Eye (tissue), 1 donor: ENCODE data around the gene RAB28.

ENCODE experiments used
- DNase-seq: peaks from one replicate; pipeline ENCODE4 v3.0.0-alpha.2; 2015

Gene RAB28

DNA sequence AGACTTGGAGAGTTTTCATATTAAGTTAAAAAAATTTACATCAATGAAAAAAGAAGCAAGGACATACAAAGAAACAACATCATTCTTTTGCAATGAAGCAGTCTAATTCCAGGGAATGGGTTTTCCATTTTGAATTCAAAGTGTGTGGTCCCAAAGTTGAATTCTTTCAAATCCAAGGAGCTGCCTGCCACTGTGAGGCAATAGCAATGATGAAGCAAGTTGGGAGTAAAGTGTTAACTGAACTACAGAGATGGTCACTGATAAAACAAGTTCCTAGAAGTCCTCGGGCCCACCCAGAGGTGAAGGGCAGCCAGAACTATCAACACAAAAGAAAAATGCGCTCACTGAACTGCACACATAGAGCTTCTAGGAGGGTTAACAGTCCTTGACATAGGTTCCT, 115.9 kb downstream of the RAB28 start:
- no peak for DNase-seq

DNA sequence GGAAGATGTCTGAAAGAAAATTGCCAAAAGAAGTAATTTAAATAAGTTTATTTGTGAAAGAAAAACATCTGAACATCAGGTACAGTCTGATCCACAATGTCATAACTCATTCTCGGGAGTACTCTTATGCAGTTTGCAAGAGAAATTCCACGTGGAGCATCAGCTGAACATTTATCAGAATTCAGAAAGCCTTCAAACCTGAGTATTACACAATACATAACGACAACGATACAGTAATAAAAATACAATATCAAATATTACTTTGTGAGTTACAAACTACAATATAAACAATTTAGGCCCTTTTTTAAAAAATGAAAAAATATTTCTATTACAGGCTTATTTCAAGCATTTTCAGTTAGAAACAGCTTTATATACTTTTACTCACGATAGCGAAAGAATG, 116.4 kb downstream of the RAB28 start:
- DNase-seq, result no peak

DNA sequence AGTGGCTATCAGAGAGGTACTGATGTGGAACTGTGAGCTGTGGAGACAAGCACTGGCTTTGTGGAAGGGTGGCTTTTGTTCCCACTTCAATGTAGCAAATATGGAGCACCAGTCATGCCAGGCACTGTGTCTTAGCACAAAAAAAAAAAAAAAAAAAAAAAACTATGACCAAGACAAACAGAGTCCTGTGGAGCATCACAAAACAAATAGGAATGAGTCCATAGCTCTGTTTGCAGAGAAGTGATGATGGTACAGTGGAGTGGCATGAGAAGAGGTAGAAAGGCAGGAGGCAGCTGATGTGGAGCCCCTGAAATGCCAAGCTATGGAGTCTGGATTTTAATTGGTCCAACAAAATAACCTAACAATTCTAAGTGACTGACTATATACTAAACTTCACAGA, 116.9 kb downstream of the RAB28 start:
- no peak for DNase-seq

DNA sequence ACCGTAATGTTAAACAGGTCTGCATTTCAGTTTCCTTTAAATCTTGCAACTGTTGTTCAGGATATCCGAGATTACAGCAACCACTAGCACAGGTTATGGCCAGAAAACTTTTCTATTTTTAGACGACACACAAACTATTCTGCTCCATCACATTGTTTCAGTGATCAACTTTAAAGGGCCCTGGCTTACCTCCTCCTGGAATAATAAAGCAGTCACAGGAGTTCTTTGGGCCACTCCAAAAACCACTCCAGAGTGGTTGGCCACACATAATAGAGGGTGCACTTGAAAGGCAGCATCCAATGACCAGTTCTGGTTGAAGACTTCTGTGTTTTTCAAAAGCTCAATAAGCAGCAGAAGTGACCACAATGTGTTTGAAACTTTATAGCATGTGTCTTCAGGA, 118.9 kb downstream of the RAB28 start:
- DNase-seq, result no peak

DNA sequence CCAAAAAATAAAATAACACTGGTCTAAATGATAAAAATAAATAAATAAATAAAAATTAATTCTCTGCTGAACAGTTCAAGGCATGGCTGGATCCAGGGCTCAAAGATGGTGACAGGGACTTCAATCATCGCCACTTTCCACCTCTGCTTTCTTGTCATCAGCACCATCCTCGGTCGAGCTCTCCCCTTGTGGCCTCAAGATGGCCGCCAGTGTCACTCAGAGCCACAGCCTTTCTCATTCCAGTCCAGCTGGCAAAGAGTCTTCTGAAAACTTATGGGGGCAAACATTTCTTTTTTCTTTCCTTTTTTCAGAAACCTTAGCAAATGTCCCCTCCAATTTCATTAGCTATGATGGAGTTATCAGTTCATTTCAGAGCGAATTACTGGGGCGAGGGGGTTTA, 119.5 kb downstream of the RAB28 start:
- no peak for DNase-seq

DNA sequence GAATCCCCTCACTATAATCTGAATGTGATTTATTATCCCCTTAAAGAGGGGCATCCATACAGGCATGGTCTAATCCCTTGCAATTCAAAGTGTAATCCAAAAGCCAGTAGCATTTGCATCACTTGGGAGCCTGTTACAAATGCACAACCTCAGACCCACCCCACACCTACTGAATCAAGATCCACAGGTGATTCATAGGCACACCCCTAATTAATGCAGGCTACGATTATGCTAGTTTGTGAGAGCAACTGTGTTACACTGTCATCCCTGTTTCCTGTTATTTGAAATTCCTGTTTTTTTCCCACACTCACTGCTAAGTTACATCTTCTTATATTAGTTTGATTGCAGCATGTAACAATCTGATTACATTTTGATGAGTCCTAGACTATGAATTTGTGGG, 120.0 kb downstream of the RAB28 start:
- DNase-seq, result no peak

DNA sequence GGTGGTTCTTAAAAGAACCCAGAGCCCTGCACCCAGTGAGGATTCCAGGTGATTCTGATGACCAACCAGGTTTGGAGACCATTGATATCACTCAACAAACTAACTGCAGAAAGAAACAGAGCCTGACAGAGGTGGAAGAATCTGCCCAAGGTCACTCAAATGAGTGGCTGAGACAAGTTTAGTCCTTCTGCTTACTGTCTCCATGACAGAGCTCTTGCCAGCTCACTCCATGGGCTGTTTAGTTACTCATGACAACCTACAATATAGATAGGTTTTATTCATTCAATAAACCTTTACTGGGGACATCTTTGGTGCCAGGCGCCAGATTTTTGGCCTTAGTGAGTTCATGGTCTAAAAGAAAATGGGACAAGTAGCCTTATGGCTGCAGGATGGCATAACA, 124.3 kb downstream of the RAB28 start:
- DNase-seq, result no peak

DNA sequence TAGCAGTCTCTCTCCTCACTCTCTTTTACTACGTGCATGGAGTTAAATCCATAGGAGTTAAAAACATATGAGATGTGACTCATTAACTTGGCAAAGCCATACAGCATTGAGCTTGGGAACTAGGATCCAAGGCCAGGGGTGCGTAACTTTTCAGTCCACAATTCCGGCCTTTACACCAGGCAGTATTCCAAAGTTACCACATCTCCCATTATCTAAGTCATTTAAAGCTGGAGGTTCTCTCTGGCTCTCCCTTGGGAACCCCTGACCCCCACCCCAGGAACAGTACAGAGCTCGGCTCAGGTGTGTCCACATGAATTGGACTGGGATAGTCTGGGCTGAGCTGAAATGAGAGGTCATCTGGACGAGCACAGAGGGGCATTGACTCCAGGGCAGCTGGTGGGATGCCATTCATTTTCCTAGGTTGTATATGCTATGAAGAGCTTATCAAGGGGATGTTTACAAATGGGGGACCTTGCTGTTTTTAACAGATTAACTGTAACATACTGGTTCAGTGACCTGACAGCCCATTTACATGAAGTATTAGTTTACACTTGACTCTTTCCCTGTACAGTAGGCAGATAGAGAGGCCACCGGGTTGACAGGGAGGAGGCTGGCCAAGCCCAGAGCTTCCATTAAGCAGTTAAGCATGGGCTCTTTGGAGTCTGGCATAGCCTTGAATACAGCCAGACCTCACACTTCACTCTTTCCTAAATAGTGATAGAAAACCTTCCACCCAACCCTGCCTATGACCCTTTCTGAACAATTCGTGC, 128.8 kb downstream of the RAB28 start:
- no peak for DNase-seq

DNA sequence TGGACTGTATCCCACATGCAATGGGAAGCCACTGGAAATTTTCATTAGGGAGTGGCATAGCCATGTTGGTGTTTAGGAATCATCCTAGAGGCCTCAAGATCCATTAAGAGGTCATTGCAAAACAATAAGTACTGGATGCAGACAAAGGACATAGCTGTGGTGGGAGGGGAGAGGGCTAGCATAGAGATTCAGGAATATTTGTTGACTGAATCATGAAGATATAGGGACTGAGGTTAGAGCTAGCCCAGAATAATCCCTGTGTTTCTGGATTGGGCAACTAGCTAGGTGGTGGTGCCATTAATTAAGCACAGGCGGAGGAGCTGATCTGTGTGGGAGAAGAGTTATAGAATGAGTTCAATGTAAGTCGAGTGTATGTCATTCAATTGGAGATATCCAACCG, 135.0 kb downstream of the RAB28 start:
- no peak for DNase-seq

DNA sequence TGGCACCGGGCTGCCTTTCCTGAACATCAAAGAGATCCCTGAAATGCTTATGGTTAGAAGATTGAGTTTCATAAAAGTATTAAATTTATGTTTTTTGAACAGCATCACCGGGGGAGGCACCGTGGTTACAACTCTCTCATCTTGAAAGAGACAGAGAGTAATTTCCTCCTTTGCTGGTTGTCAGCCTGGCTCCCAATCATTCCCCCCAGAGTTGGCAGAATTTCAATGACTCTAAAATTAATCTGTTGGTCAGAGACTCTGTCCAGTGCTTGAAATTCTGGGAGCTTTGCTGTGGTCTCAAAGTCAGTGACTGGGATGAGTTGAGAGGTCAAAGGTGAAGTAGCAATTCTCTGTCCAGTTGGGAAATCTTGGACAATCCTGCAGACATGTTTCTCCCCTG, 135.9 kb downstream of the RAB28 start:
- no peak for DNase-seq

DNA sequence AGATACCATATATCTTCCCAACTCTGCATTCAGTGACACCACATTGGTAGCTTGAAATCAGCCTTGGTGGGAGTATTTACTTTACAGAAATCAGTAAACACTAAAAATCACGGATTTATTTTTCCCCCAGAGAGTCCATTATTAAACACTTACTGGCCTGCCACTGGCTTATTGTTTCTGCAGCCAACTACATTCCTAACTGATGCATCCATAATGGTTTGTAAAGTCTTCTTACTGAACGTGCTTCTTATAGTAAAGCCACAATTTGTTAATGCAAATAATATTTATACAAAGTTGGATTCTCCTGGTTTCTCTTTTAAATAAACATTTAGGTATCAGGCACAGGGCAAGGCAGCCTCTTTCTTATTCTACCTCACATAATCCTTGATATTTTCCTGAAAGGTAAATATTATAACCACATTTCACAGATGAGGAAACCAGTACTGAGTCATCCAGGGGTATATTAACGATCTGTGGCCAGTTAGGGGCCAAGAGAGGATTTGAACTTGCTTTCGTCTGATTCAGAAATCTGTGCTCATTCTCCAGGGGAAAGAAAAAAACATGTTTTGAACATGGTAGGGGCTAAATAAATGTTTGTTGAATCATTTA, 136.5 kb downstream of the RAB28 start:
- DNase-seq, result no peak

DNA sequence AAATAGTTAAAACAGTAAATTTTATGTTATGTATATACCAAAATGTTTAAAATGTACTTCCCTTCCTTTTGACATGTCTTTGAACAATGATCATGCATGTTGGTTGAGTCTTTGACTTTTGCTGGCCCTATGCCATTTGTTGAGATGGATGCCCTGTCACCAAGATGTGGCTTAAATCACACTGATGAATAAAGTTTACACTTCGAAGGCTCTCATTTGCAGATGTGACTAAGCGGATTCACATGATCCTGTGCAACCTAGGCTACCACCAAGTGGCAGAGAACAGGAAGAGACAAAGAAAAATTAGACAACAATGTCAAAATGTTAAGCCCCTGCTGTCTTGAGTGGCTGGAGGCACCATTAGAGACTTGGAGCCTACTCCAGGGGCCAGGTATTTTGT, 139.9 kb downstream of the RAB28 start:
- no peak for DNase-seq

DNA sequence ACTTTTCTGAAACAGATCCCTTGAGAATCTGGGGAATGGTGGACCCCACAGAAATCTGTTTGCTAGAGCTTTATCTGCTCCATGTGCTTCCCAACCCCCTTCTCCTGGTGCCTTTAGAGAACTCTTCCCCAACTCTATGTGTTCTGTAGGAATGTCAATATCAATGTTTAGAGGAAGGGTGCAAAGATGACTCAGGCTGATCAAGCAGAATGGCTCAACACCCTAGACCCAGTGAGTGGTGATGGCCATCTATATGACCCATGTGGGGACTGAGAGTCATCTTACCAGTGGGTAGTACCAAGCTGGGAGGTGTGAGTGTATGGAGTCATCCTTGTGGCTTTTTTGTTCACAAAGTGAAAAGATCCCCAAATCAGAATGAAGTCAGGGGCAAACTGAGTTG, 143.5 kb downstream of the RAB28 start:
- no peak for DNase-seq

DNA sequence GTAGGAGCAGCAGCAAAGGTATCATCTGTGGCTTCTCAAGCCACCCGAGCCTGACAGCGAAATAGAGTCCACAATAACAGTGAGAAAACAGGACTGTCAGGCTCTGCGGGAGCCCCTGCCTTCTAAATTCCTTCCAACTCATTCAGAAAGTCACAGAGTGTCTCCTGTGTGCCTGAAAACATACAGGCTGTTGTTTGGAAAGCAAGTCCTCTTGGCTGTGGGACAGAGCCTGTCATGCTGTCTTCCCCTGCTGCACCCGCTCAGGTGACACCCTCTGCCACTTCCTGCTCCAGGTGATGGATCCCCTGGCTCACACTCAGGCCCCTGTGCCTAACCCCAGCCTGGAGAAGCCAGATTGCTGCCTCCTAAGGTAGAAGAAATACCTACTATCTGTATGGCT, 152.3 kb downstream of the RAB28 start:
- DNase-seq, result no peak

DNA sequence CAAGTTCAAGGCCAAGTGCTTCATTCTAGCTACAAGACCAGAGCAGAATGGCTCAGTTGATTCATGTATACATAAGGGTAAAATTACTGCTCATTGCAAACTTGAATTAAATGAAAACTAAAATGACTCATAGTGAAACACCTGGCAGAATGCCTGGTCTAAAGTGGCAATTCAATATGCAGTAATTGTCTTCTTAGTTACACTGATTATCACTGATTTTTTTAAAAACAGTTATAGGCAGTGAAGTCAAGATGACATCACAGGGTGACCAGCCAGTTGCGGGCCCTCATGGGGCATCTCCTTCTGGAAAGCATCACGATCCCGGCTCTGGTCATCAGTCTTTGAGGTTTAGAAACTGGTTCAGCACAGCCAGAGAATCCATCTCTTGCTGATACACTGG, 154.2 kb downstream of the RAB28 start:
- no peak for DNase-seq

DNA sequence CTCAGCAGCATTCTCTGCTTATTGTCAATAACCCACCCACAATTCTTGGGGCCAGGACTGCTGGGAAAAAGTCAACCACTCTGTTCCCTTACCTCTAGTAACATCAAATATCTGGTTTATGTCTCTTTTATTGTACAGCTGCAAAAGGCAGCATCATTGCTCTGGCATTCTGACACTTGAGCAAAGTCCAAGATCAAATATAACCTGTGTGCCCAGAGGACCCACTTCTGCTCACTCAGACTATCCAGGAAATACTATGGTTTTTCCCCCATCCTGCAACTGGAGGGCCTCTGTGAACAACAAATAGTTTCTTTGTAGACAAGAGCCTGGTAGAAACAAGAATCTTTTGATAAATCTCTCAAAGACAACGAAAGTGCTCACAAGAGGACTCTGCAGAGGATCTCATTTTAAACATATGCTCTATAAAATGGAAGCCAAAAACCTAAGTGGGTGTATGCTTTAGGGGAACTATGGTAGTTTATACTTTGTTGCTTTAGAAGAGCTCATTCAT, 154.7 kb downstream of the RAB28 start:
- no peak for DNase-seq

DNA sequence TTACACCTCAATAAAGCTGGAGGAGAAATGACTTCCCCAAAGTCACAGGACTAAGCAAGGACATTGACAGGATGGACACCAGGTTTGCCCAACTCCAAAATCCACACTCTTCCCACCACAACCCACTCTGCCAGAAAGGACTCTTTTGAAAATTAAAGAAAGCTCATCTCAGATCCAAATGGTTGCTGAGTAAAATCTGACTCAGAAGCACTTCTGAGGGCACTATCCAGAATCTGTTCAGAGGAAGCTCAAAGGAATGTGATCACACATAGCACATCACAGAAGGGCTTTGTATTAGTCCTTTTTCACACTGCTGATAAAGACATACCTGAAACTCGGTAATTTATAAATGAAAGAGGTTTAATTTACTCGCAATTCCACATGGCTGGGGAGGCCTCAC, 155.5 kb downstream of the RAB28 start:
- DNase-seq, result no peak

DNA sequence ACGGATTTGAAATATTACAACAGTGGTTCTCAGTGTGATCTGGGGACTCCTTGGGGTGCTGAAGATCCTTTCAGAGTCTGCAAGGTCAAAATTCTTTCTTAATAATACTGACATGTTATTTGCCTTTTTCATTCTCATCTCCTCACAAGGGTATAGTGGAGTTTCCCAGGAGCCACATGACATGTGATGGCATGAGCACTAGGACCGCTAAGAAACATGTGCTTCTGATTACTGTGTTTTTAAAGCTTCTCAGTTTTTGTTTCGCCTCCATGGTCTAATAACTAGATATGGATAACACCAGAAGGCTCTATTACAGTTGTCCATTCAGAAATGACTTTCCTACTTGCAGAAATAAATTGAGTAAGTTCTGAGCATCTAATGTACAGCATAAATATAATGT, 156.1 kb downstream of the RAB28 start:
- DNase-seq, result no peak

DNA sequence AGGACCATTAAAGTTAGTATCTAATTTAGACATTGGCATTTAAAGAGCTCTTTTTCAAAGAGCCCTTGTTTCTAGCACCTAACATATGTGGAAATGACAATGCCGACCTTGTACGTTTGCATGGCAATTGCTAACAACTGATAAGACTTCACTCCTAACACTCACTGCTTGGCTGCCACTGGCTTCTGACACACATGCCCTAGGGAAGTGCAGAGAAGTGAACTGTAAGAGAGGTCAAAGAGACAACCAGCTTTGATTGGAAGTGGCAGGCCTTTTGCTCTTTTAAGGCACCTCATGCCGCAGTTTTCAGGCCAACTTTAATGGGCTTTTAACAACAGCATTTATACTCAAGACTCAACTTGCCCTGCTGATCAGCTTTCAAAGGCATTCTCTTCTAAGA, 158.4 kb downstream of the RAB28 start:
- DNase-seq, result peak; percentile 50

DNA sequence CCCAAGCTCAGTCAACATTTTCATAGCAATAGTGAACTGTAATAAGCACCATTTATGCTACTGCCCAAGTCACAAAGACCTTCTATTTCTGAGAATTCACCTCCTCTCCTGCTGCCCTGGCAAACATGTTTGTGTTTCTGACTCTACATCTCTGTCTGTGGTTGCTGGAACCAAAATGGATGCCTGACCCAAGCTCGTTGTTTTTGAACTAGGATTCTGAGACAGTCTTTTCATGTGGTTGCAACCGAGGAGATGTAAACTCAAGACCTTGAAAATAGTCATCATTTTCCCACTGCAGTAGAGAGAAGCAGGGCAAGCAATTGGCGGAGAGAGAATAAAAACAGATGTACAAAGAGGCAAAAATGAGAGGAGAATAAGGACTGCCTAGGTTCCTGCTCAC, 160.2 kb downstream of the RAB28 start:
- no peak for DNase-seq

DNA sequence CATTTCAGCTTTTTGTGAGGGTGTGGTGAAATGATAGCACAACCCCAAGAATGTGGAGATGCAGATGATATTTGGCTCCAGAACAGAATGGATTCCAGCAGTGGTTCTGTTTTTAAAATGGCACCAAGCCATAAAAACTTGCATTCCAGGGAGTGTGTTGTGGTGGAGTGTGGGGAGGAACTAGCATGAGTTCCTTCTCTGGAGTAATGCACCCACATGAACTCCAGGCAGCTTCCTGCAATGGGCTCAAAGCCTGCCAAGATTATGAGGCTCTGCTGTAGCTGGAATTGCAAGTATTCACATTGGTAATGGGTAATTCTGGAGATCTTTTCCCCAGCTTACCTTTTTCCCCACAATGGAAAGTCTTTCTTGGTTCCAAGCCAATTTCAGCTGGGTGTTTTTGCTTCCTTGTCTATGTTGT, 161.4 kb downstream of the RAB28 start:
- no peak for DNase-seq
